IMR-90 (cell line): Measurements from ENCODE around the gene ITPKC. TPM values are rescaled to one million over a fixed set of nuclear protein-coding genes. Genes with fewer than 3 reads are reported as not detected.

Experiments used
- ATAC-seq: fragments of 200-7000 bp; cut with Tn5 transposase; 2 replicates; pipeline ENCODE4 v1.9.1; 2020; ENCODE audit warnings: low read depth, mild to moderate bottlenecking, moderate library complexity
- BruUV-seq: library from RNA; stranded (reverse); fragments of 400-500 nt; replicated peaks from 2 replicates; lab custom pipeline; 2021; lab: Mats Ljungman, UMichigan
- CTCF ChIA-PET: fragments of 300-600 bp; formaldehyde crosslinking; extraction: SDS; loops from one replicate; lab custom pipeline; 2021; ENCODE audit warnings: antibody characterized with exemption; lab: Yijun Ruan, JAX
- POLR2A ChIA-PET: fragments of 300-600 bp; sonication (Branson Sonifier 250); formaldehyde crosslinking; loops from one replicate; lab custom pipeline; 2022; ENCODE audit warnings: antibody characterized with exemption; ENCODE audit not compliant: unreplicated experiment; lab: Charles Lee
- DNase-seq: peaks from one replicate; pipeline ENCODE4 v3.0.0; 2013
- H2AFZ ChIP-seq: replicated peaks from 2 replicates; pipeline ENCODE3; 2013; ENCODE audit warnings: low read length, mild to moderate bottlenecking; ENCODE audit not compliant: poor library complexity
- H2AK5ac ChIP-seq: 2 replicates; pipeline ENCODE4 v1.6.1; 2013; ENCODE audit warnings: low read depth, low read length, inconsistent platforms
- H2AK9ac ChIP-seq: replicated peaks from 2 replicates; pipeline ENCODE3; 2013; ENCODE audit warnings: mild to moderate bottlenecking, low read depth, low read length, moderate library complexity; ENCODE audit not compliant: poor library complexity
- H2BK120ac ChIP-seq: 2 replicates; pipeline ENCODE4 v1.6.1; 2013; ENCODE audit warnings: low read depth, low read length, inconsistent platforms
- H2BK15ac ChIP-seq: 3 replicates; pipeline ENCODE4 v1.6.1; 2013; ENCODE audit warnings: low read depth, low read length, inconsistent platforms
- H2BK20ac ChIP-seq: 2 replicates; pipeline ENCODE4 v1.6.1; 2013; ENCODE audit warnings: low read depth, mild to moderate bottlenecking, inconsistent platforms, low read length, moderate library complexity
- H2BK5ac ChIP-seq: 2 replicates; pipeline ENCODE4 v1.6.1; 2013; ENCODE audit warnings: mild to moderate bottlenecking, low read depth, low read length, inconsistent platforms; ENCODE audit not compliant: poor library complexity, severe bottlenecking
- H3K14ac ChIP-seq: replicated peaks from 2 replicates; pipeline ENCODE4 v1.6.1; 2013; ENCODE audit warnings: low read depth, low read length, inconsistent platforms
- H3K18ac ChIP-seq: 2 replicates; pipeline ENCODE4 v1.6.1; 2013; ENCODE audit warnings: low read depth, low read length, control low read depth
- H3K23ac ChIP-seq: 2 replicates; pipeline ENCODE4 v1.6.1; 2013; ENCODE audit warnings: low read depth, low read length, inconsistent platforms
- H3K27ac ChIP-seq: 2 replicates; pipeline ENCODE4 v1.5.1; 2013; ENCODE audit warnings: mild to moderate bottlenecking, control low read depth, low read length; ENCODE audit not compliant: insufficient read depth
- H3K27me3 ChIP-seq: 2 replicates; pipeline ENCODE4 v1.6.1; 2013; ENCODE audit warnings: low read length; ENCODE audit not compliant: control insufficient read depth, insufficient read depth
- H3K36me3 ChIP-seq: 2 replicates; pipeline ENCODE4 v1.6.1; 2013; ENCODE audit warnings: low read length, mixed read lengths; ENCODE audit not compliant: control insufficient read depth, insufficient read depth
- H3K4ac ChIP-seq: 2 replicates; pipeline ENCODE4 v1.6.1; 2013; ENCODE audit warnings: low read depth, low read length, inconsistent platforms
- H3K4me1 ChIP-seq: 2 replicates; pipeline ENCODE4 v1.6.1; 2013; ENCODE audit warnings: low read length, mixed read lengths; ENCODE audit not compliant: control insufficient read depth, insufficient read depth
- H3K4me2 ChIP-seq: 2 replicates; pipeline ENCODE4 v1.6.1; 2013; ENCODE audit warnings: low read depth, mild to moderate bottlenecking, control low read depth, low read length, moderate library complexity
- H3K4me3 ChIP-seq: 2 replicates; pipeline ENCODE4 v1.5.1; 2013; ENCODE audit warnings: low read depth, mild to moderate bottlenecking, control low read depth, low read length, moderate library complexity; ENCODE audit not compliant: insufficient read depth
- H3K56ac ChIP-seq: 2 replicates; pipeline ENCODE4 v1.6.1; 2013; ENCODE audit warnings: low read length, inconsistent platforms; ENCODE audit not compliant: insufficient read depth; ENCODE audit errors: extremely low read depth
- H3K79me1 ChIP-seq, 2 experiments: 2 replicates each; pipeline ENCODE4 v1.6.1; 2013; ENCODE audit warnings: low read length in 2 of 2, inconsistent platforms in 1 of 2, low read depth in 1 of 2
- H3K9ac ChIP-seq: 2 replicates; pipeline ENCODE4 v1.6.1; 2013; ENCODE audit warnings: low read depth, low read length, control low read depth
- H3K9me1 ChIP-seq: 2 replicates; pipeline ENCODE4 v1.6.1; 2013; ENCODE audit warnings: low read length, inconsistent platforms; ENCODE audit not compliant: insufficient read depth
- H3K9me3 ChIP-seq: 2 replicates; pipeline ENCODE4 v1.6.1; 2013; ENCODE audit warnings: low read length; ENCODE audit not compliant: control insufficient read depth, insufficient read depth
- H4K20me1 ChIP-seq: 2 replicates; pipeline ENCODE4 v1.6.1; 2013; ENCODE audit warnings: low read length, inconsistent platforms; ENCODE audit not compliant: insufficient read depth
- H4K5ac ChIP-seq: 2 replicates; pipeline ENCODE4 v1.6.1; 2013; ENCODE audit warnings: mild to moderate bottlenecking, low read depth, low read length, control low read depth
- H4K8ac ChIP-seq, 2 experiments: 2 replicates each; pipeline ENCODE4 v1.6.1; 2013; ENCODE audit warnings: low read depth in 2 of 2, low read length in 2 of 2, control low read depth in 1 of 2, inconsistent platforms in 1 of 2
- H4K91ac ChIP-seq: 2 replicates; pipeline ENCODE4 v1.6.1; 2013; ENCODE audit warnings: low read depth, low read length, inconsistent platforms; ENCODE audit not compliant: insufficient read depth
- BHLHE40 ChIP-seq: fragments of 150-350 bp; IDR thresholded peaks from 2 replicates; pipeline ENCODE4 v1.6.1; 2016; ENCODE audit warnings: mild to moderate bottlenecking, low read depth, low read length
- CEBPB ChIP-seq: IDR thresholded peaks from 2 replicates; pipeline ENCODE4 v1.6.1; 2012; ENCODE audit warnings: low read depth, low read length, improper control_type of control experiment
- CHD1 ChIP-seq: IDR thresholded peaks from 2 replicates; pipeline ENCODE4 v1.6.1; 2012; ENCODE audit warnings: low read depth, low read length, improper control_type of control experiment
- MAFK ChIP-seq: IDR thresholded peaks from 2 replicates; pipeline ENCODE4 v1.6.1; 2012; ENCODE audit warnings: low read depth, low read length, improper control_type of control experiment
- MAZ ChIP-seq: IDR thresholded peaks from 2 replicates; pipeline ENCODE4 v1.6.1; 2012; ENCODE audit warnings: low read depth, mild to moderate bottlenecking, low read length, improper control_type of control experiment, moderate library complexity, borderline replicate concordance
- MXI1 ChIP-seq: IDR thresholded peaks from 2 replicates; pipeline ENCODE4 v1.6.1; 2012; ENCODE audit warnings: low read depth, mild to moderate bottlenecking, low read length, moderate library complexity, borderline replicate concordance
- NFE2L2 ChIP-seq: fragments of 150-350 bp; IDR thresholded peaks from 2 replicates; pipeline ENCODE4 v1.6.1; 2016; ENCODE audit warnings: low read depth, mild to moderate bottlenecking, low read length
- POLR2A ChIP-seq: IDR thresholded peaks from 2 replicates; pipeline ENCODE4 v1.6.1; 2012; ENCODE audit warnings: mild to moderate bottlenecking, low read depth, low read length
- RAD21 ChIP-seq: IDR thresholded peaks from 2 replicates; pipeline ENCODE4 v1.6.1; 2012; ENCODE audit warnings: low read length, improper control_type of control experiment
- RCOR1 ChIP-seq: IDR thresholded peaks from 2 replicates; pipeline ENCODE4 v1.6.1; 2012; ENCODE audit warnings: mild to moderate bottlenecking, low read length, improper control_type of control experiment; ENCODE audit not compliant: insufficient replicate concordance
- RFX5 ChIP-seq: IDR thresholded peaks from 2 replicates; pipeline ENCODE4 v1.8.0; 2012; ENCODE audit warnings: low read depth, mild to moderate bottlenecking, low read length, moderate library complexity
- SMC3 ChIP-seq: fragments of 150-350 bp; IDR thresholded peaks from 2 replicates; pipeline ENCODE4 v1.6.1; 2016; ENCODE audit warnings: low read depth, mild to moderate bottlenecking, antibody characterized with exemption, low read length, moderate library complexity
- WGBS, 2 experiments: methylation state at CpG; one replicate each; pipeline versions ENCODE4 v1.1.5 to v1.1.7; 2013; ENCODE audit warnings: missing lambda C conversion rate in 2 of 2; ENCODE audit not compliant: insufficient read length in 1 of 2; ENCODE audit errors: extremely low coverage in 2 of 2; 5-methylcytosine and 5-hydroxymethylcytosine counted together
- dilution Hi-C: fragments of 300-500 bp; cut with HindIII; formaldehyde crosslinking; loops from one replicate; pipeline ENCODE4 v1.14.3; 2018; ENCODE audit warnings: low sequenced_read_pairs; ENCODE audit not compliant: unreplicated experiment
- in situ Hi-C: fragments of 300-500 bp; cut with MboI; formaldehyde crosslinking; loops from 3 replicates; pipeline ENCODE4 v1.14.3; 2019; ENCODE audit warnings: low sequenced_read_pairs, inconsistent platforms, mixed read lengths
- intact Hi-C: fragments of 100-400 bp; cut with micrococcal nuclease; formaldehyde crosslinking; loops from 2 replicates; pipeline ENCODE4 v1.10.0; 2022
- polyA plus RNA-seq, 3 experiments: library from polyadenylated mRNA; depleted of rRNA; stranded (reverse); fragments of >200 nt; gene quantifications; 2 replicates each; pipeline ENCODE4 v1.2.3, GENCODE V29; 2012; ENCODE audit warnings: low replicate concordance in 1 of 3
- total RNA-seq: library from RNA; depleted of rRNA; stranded (reverse); fragments of >200 nt; gene quantifications from 2 replicates; pipeline ENCODE4 v1.2.3, GENCODE V29; 2012
- TF ChIP-seq, protein P1 (sequence below): fragments of 150-350 bp; IDR thresholded peaks from 2 replicates; pipeline ENCODE4 v1.6.1; 2016; ENCODE audit warnings: low read depth, mild to moderate bottlenecking, low read length, moderate library complexity, borderline replicate concordance
- TF ChIP-seq, protein P2 (sequence below): fragments of 150-350 bp; IDR thresholded peaks from 2 replicates; pipeline ENCODE4 v1.6.1; 2017; ENCODE audit warnings: mild to moderate bottlenecking, antibody characterized with exemption, low read length, low read depth
- TF ChIP-seq, protein P3 (sequence below): conservative IDR thresholded peaks from 2 replicates; pipeline ENCODE4 v1.5.1; 2012; ENCODE audit warnings: mild to moderate bottlenecking, low read depth, low read length, improper control_type of control experiment

Gene ITPKC
- total and polyA plus RNA-seq, 2 of the 4 experiments (the other 2 are of a cell fraction), result 7.7 to 9.4 TPM

DNA sequence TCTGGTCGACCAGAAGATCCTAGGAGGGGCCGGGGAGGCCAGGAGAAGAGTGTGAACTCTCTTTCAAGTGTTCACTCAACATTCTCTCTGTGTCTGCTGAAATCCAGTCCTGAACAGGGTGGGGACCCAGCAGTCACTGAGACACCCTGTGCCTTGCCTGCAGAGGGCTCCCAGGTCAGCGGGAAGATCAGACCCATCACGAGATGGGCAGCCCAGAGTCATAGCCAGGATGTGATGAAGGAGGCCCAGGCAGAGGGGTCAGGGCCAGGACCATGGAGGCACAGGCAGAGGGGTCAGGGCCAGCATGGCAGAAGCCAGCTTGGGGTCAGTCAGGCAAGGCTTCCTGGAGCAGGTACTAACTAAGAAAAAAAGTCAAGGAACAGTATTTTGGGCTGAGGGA lies 35.9 kb upstream of the ITPKC start:
- peak overlapping the region; percentile 43 for H2AFZ ChIP-seq
- CTCF ChIA-PET, result no interaction called here
- H3K27ac ChIP-seq, result no peak overlapping the region
- no peak overlapping the region for H3K4me3 ChIP-seq
- in situ Hi-C loops (no loop called here), dilution Hi-C loops (no loop called here), intact Hi-C loops (no loop called here)
- no TSS peak for BruUV-seq
- no peaks in the 10 kb centered on the region for H3K27me3 ChIP-seq
- no peak overlapping the region for H2BK5ac ChIP-seq
- TF ChIP-seq, protein P1, sequence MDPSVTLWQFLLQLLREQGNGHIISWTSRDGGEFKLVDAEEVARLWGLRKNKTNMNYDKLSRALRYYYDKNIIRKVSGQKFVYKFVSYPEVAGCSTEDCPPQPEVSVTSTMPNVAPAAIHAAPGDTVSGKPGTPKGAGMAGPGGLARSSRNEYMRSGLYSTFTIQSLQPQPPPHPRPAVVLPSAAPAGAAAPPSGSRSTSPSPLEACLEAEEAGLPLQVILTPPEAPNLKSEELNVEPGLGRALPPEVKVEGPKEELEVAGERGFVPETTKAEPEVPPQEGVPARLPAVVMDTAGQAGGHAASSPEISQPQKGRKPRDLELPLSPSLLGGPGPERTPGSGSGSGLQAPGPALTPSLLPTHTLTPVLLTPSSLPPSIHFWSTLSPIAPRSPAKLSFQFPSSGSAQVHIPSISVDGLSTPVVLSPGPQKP, result no peak
- TF ChIP-seq MAZ, result no peak
- TF ChIP-seq SMC3, result no peak
- no peak for TF ChIP-seq BHLHE40
- no peak for TF ChIP-seq RCOR1
- TF ChIP-seq NFE2L2, result no peak
- TF ChIP-seq, protein P2, sequence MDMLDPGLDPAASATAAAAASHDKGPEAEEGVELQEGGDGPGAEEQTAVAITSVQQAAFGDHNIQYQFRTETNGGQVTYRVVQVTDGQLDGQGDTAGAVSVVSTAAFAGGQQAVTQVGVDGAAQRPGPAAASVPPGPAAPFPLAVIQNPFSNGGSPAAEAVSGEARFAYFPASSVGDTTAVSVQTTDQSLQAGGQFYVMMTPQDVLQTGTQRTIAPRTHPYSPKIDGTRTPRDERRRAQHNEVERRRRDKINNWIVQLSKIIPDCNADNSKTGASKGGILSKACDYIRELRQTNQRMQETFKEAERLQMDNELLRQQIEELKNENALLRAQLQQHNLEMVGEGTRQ, result no peak
- no peak for TF ChIP-seq CEBPB
- TF ChIP-seq RAD21, result no peak
- TF ChIP-seq MXI1, result no peak
- TF ChIP-seq MAFK, result no peak
- TF ChIP-seq POLR2A, result no peak
- TF ChIP-seq, protein P3, sequence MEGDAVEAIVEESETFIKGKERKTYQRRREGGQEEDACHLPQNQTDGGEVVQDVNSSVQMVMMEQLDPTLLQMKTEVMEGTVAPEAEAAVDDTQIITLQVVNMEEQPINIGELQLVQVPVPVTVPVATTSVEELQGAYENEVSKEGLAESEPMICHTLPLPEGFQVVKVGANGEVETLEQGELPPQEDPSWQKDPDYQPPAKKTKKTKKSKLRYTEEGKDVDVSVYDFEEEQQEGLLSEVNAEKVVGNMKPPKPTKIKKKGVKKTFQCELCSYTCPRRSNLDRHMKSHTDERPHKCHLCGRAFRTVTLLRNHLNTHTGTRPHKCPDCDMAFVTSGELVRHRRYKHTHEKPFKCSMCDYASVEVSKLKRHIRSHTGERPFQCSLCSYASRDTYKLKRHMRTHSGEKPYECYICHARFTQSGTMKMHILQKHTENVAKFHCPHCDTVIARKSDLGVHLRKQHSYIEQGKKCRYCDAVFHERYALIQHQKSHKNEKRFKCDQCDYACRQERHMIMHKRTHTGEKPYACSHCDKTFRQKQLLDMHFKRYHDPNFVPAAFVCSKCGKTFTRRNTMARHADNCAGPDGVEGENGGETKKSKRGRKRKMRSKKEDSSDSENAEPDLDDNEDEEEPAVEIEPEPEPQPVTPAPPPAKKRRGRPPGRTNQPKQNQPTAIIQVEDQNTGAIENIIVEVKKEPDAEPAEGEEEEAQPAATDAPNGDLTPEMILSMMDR, result no peak
- no peak for TF ChIP-seq CHD1
- TF ChIP-seq RFX5, result no peak
- POLR2A ChIA-PET, result no interaction called here
- no peak overlapping the region for H3K4ac ChIP-seq
- no peak overlapping the region for H2BK15ac ChIP-seq
- H2BK20ac ChIP-seq, result no peak overlapping the region
- no peaks in the 10 kb centered on the region for H3K4me1 ChIP-seq
- H4K8ac ChIP-seq, result no peak overlapping the region
- no peak for ATAC-seq
- peaks cover 15% of the 10 kb centered on the region; the same call in 1 of the 2 replicates for H4K20me1 ChIP-seq
- H2AK9ac ChIP-seq, result peak overlapping the region; percentile 82
- H3K56ac ChIP-seq, result no peak overlapping the region
- no peak overlapping the region for H3K4me2 ChIP-seq
- H3K14ac ChIP-seq, result no peak overlapping the region
- H4K91ac ChIP-seq, result no peak overlapping the region
- H3K18ac ChIP-seq, result no peak overlapping the region
- peaks cover 5% of the 10 kb centered on the region for H3K9me1 ChIP-seq
- H3K36me3 ChIP-seq, result peaks cover 80% of the 10 kb centered on the region
- no peaks in the 10 kb centered on the region for H3K9me3 ChIP-seq
- H2AK5ac ChIP-seq, result no peak overlapping the region
- H3K79me1 ChIP-seq, result peaks cover 18 to 42% of the 10 kb centered on the region in 2 experiments
- no peak overlapping the region for H2BK120ac ChIP-seq
- no peak overlapping the region for H3K9ac ChIP-seq
- WGBS, 2 experiments, result 80% methylated on average over 1 of the region's 4 CpGs; no CpG with 5 or more reads in 1 of the 2 experiments
- H3K23ac ChIP-seq, result no peak overlapping the region
- DNase-seq, result no peak
- H4K5ac ChIP-seq, result no peak overlapping the region
